Nephron progenitor cell (in vitro differentiated cells): ENCODE data around the gene AOPEP.

Experiments used
- DNase-seq: peaks from one replicate; pipeline ENCODE4 v3.0.0; 2021
- H3K27ac Mint-ChIP-seq: 2 replicates; pipeline ENCODE4 v1.8.0; 2021; ENCODE audit warnings: mild to moderate bottlenecking, moderate library complexity, mixed read lengths
- H3K27me3 Mint-ChIP-seq: 2 replicates; pipeline ENCODE4 v1.8.0; 2021; ENCODE audit warnings: mild to moderate bottlenecking, low read depth, mixed read lengths; ENCODE audit not compliant: poor library complexity
- H3K36me3 Mint-ChIP-seq: 2 replicates; pipeline ENCODE4 v1.8.0; 2021; ENCODE audit warnings: low read depth, mixed read lengths
- H3K4me1 Mint-ChIP-seq: 2 replicates; pipeline ENCODE4 v1.8.0; 2021; ENCODE audit warnings: mixed read lengths
- H3K4me3 Mint-ChIP-seq: 2 replicates; pipeline ENCODE4 v1.8.0; 2021; ENCODE audit warnings: mild to moderate bottlenecking, moderate library complexity, mixed read lengths
- H3K9me3 Mint-ChIP-seq: 2 replicates; pipeline ENCODE4 v1.8.0; 2021; ENCODE audit warnings: mild to moderate bottlenecking, moderate library complexity, mixed read lengths
- TF ChIP-seq, protein P1 (sequence below): fragments of 200-600 bp; sonication (generic); IDR thresholded peaks from 2 replicates; pipeline ENCODE4 v1.5.0; 2021; ENCODE audit warnings: antibody characterized with exemption

Gene AOPEP

DNA sequence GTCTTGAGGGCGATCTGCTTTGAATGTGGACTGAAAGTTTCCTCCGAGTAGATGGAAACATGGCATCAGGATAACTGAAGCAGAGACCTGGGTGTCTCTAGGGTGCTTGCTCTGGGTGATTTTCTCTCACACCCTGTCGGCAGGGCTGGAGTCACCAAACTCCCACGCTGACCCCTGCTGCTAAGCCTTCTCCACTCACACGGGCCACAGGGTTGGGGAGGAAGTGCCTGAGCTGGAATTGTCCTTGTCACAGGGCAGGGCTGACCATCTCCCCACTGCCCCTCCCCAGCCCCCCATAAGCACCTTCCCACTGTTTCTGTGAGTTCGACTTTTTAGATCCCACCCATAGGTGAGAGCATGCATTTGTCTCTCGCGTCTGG is 378.1 kb downstream of the AOPEP start:
- Mint-ChIP-seq H3K27me3 (no peaks in the 10 kb centered on the region), H3K36me3 (peaks cover 39% of the 10 kb centered on the region), H3K4me1 (peaks cover 37% of the 10 kb centered on the region), H3K4me3 (no peak overlapping the region), H3K9me3 (no peaks in the 10 kb centered on the region), H3K27ac (peak overlapping the region; percentile 52)
- no peak for DNase-seq
- TF ChIP-seq, protein P1, sequence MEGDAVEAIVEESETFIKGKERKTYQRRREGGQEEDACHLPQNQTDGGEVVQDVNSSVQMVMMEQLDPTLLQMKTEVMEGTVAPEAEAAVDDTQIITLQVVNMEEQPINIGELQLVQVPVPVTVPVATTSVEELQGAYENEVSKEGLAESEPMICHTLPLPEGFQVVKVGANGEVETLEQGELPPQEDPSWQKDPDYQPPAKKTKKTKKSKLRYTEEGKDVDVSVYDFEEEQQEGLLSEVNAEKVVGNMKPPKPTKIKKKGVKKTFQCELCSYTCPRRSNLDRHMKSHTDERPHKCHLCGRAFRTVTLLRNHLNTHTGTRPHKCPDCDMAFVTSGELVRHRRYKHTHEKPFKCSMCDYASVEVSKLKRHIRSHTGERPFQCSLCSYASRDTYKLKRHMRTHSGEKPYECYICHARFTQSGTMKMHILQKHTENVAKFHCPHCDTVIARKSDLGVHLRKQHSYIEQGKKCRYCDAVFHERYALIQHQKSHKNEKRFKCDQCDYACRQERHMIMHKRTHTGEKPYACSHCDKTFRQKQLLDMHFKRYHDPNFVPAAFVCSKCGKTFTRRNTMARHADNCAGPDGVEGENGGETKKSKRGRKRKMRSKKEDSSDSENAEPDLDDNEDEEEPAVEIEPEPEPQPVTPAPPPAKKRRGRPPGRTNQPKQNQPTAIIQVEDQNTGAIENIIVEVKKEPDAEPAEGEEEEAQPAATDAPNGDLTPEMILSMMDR = no peak

DNA sequence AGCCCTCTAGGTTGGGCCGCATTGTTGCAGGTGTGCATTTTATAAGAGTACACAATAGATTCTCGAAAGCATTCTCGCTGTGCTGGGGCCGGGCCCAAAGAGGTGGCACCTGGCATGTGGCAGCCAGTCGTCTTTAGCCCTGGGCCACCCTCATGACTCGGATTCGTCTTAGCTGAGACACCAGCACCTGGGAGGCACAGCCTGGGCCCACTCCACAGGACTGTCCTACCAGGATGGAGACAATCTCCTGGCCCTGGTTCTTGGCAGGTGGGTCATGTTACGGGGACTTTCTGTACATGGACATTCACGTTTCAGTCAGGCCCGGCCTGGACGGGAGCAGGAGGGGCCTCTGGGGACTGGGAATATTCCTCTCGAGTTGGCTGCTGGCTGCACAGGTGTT is 378.5 kb downstream of the AOPEP start:
- DNase-seq = no peak
- TF ChIP-seq, protein P1 = no peak
- Mint-ChIP-seq H3K4me1 (peaks cover 33% of the 10 kb centered on the region), H3K4me3 (no peak overlapping the region), H3K27ac (peak overlapping the region; percentile 52), H3K27me3 (no peaks in the 10 kb centered on the region), H3K9me3 (no peaks in the 10 kb centered on the region), H3K36me3 (peaks cover 41% of the 10 kb centered on the region)

DNA sequence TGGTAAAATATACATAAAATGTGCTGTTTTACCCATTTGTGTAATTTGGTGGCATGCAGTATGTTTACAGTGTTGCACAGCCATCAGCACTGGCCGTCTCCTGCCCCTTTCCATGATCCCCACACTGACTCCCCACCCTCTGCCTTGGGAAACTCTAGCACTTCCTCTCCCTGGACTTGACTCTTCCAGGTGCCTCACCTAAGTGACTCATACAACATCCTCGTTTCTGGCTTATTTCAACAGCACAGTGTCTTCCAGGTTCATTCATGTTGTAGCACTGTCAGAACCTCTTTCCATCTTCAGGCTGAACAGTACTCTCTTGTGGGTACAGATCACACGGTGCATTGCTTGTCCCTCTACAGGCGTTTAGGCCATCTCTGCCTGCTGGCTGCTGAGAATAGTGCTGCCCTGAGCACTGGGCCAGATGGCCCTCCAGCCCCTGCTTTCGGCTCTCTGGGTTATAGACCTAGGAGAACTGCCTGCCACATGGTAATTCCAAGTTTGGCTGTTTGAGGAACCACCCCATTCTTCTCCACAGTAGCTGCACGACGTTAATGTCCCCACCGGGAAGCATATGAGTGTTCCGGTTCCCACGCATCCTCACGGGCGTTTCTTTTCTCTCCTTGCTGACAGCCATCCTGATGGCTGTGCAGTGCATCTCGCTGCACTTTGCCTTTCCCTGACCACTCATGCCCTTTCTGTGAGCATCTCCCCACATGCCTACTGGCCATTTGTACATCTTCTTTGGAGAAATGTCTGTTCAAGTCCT is 379.2 kb downstream of the AOPEP start:
- Mint-ChIP-seq H3K27me3 (no peaks in the 10 kb centered on the region), H3K9me3 (no peaks in the 10 kb centered on the region), H3K4me1 (peaks cover 27% of the 10 kb centered on the region), H3K36me3 (peaks cover 41% of the 10 kb centered on the region), H3K27ac (no peak overlapping the region), H3K4me3 (no peak overlapping the region)
- no peak for DNase-seq
- TF ChIP-seq, protein P1 = no peak

DNA sequence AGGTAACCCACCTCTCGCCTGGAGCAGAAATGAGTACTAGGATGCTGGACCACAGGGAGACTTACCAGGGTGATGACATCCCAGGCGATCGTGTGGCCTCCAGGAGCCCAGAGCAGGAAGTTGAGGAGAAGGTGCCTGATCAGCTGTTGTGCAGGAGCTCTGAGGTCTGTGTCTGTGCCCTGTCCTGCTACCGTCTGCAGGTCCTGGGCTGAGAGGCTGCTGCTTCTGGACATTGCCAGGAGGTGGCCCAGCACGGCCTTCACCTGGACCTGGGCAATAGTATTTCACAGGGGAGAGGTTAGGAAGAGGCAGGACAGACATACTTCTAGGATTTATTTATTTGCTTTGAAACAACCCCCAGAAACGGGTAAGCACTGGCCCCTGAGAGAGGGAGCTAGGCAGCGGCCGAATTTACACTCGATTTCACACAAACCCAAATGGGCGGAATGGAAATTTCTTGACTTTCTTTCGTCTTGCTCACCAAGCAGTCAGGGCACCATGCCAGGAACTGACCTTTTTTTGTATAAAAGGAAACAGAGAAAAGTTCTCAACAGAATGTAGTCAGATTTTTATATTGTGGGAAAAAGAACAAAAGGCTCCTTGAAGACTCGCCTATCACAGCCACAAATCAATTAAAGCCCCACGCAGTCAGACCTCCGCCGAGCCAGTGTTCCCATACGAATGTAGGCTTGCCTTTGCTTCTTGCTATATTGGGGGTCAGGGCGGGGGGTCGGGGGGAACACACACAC is 380.7 kb downstream of the AOPEP start:
- peaks cover 45% of the 10 kb centered on the region for H3K36me3 Mint-ChIP-seq
- H3K27ac Mint-ChIP-seq = no peak overlapping the region
- no peaks in the 10 kb centered on the region for H3K27me3 Mint-ChIP-seq
- peaks cover 16% of the 10 kb centered on the region for H3K4me1 Mint-ChIP-seq
- no peaks in the 10 kb centered on the region for H3K9me3 Mint-ChIP-seq
- TF ChIP-seq, protein P1 = no peak
- DNase-seq = no peak
- H3K4me3 Mint-ChIP-seq = no peak overlapping the region

DNA sequence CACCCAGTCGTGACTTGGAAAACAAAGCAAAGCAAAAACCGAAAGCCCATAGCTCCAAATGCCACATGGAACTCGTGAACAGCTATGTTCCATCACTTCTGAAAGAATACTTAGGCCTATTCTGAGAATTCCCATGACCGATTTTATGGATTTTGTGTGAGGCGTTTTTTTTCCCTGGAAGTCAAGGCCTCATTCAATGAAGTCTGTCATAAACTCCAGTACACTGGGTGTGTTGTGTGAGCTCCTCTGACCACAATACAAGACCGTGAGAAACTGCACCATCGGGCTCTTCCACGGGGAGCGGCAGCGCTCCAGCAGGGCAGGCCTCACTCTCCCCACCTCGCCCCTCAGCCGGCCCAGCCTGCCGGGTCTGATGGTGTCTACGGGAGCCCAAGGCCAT is 381.5 kb downstream of the AOPEP start:
- Mint-ChIP-seq H3K9me3 (no peaks in the 10 kb centered on the region), H3K36me3 (peaks cover 53% of the 10 kb centered on the region), H3K27ac (no peak overlapping the region), H3K27me3 (no peaks in the 10 kb centered on the region), H3K4me1 (peaks cover 11% of the 10 kb centered on the region), H3K4me3 (no peak overlapping the region)
- TF ChIP-seq, protein P1 = no peak
- DNase-seq = no peak
